Vagina (tissue), 2 donors: ENCODE results near the gene PPFIA1.

Source experiments
- POLR2A ChIP-seq, 2 donors: fragments of 450-650 bp; IDR thresholded peaks; one replicate each; pipeline ENCODE4 v1.6.1; 2017; ENCODE audit warnings: antibody characterized with exemption in 2 of 2, mild to moderate bottlenecking in 2 of 2, moderate library complexity in 2 of 2
- POLR2AphosphoS5 ChIP-seq, 2 donors: sonication (generic); formaldehyde crosslinking; IDR thresholded peaks; one replicate each; pipeline ENCODE4 v1.9.0; 2017; ENCODE audit warnings: antibody characterized with exemption in 2 of 2, mild to moderate bottlenecking in 2 of 2, low read depth in 1 of 2; ENCODE audit not compliant: insufficient read depth in 1 of 2
- TF ChIP-seq, protein P1 (sequence below), 3 experiments: fragments of 450-650 bp in 2 of 3; fragments of 200-600 bp in 1 of 3; sonication (generic) in 1 of 3; IDR thresholded peaks; one replicate each; pipeline ENCODE4 v1.5.1; 2017 to 2019; ENCODE audit warnings: antibody characterized with exemption in 3 of 3, mild to moderate bottlenecking in 2 of 3, moderate library complexity in 2 of 3

DNA sequence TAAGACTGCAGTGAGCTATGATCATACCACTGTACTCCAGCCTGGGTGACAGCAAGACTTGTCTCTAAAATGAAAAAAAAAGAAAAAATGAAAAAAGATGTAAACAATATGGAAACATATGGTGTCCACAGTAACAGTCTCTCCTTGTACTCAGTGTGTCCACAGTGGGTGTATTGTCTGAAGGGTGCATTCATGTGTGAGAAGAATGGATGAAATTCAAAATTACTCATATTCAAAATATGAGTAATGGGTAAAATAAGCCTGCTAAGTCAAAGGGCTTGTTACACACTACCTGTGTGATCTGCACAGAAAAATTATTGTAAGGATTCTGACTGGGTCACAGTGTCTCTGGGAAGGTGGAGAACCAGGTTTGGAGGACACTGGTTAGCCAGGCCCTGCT lies 26.9 kb downstream of the PPFIA1 start:
- TF ChIP-seq, protein P1, sequence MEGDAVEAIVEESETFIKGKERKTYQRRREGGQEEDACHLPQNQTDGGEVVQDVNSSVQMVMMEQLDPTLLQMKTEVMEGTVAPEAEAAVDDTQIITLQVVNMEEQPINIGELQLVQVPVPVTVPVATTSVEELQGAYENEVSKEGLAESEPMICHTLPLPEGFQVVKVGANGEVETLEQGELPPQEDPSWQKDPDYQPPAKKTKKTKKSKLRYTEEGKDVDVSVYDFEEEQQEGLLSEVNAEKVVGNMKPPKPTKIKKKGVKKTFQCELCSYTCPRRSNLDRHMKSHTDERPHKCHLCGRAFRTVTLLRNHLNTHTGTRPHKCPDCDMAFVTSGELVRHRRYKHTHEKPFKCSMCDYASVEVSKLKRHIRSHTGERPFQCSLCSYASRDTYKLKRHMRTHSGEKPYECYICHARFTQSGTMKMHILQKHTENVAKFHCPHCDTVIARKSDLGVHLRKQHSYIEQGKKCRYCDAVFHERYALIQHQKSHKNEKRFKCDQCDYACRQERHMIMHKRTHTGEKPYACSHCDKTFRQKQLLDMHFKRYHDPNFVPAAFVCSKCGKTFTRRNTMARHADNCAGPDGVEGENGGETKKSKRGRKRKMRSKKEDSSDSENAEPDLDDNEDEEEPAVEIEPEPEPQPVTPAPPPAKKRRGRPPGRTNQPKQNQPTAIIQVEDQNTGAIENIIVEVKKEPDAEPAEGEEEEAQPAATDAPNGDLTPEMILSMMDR (IDR thresholded peaks at IDR 0.05): no peak
- no peak for TF ChIP-seq POLR2AphosphoS5 (IDR thresholded peaks at IDR 0.05; ENCODE audit: insufficient read depth in 1 of 2, low read depth in 1 of 2)
- TF ChIP-seq POLR2A (IDR thresholded peaks at IDR 0.05): no peak
